T-helper 2 cell treated with Interferon-gamma antibody and Interleukin-4, amounts not matched to agents 5 μg/mL and 100 μg/mL, for 36 hours (primary cell): ENCODE results near the gene IGF2BP1.
"Not testable (repeated sequence)": the region's sequence is repeated elsewhere in the genome, so short reads cannot be mapped to it uniquely, and the experiment has no call there.

Source experiments
- DNase-seq: peaks from one replicate; pipeline ENCODE4 v3.0.0; 2021; ENCODE audit warnings: low spot score
- H3K27ac Mint-ChIP-seq: one replicate; pipeline ENCODE4 v1.8.0; 2021; ENCODE audit warnings: mild to moderate bottlenecking, mixed read lengths
- H3K27me3 Mint-ChIP-seq: one replicate; pipeline ENCODE4 v1.8.0; 2021; ENCODE audit warnings: low read depth, mixed read lengths
- H3K36me3 Mint-ChIP-seq: one replicate; pipeline ENCODE4 v1.8.0; 2021; ENCODE audit warnings: low read depth, mixed read lengths
- H3K4me1 Mint-ChIP-seq: one replicate; pipeline ENCODE4 v1.8.0; 2021; ENCODE audit warnings: low read depth, mixed read lengths
- H3K4me3 Mint-ChIP-seq: one replicate; pipeline ENCODE4 v1.8.0; 2022; ENCODE audit warnings: mild to moderate bottlenecking, moderate library complexity, mixed read lengths
- H3K9me3 Mint-ChIP-seq: one replicate; pipeline ENCODE4 v1.8.0; 2021; ENCODE audit warnings: mixed read lengths

Gene IGF2BP1

DNA sequence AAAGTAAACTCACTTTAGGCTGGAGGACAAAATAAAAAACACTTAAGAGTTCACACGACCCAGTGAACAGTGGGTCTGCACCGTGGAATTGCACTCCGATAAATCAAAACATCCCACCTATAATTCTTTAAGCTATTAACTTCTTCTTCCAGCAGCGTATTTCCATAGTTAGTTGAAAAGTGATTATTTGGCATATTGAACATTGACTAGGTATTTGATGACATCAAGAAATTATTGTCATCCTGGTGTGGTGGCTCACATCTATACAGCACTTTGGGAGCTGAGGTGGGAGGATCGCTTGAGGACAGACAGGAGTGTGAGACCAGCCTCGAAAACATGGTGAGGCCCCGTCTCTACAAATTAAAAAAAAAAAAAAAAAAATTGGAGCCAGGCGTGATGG lies 23.4 kb downstream of the IGF2BP1 start:
- Mint-ChIP-seq H3K36me3 (no peaks in the 10 kb centered on the region), H3K9me3 (no peaks in the 10 kb centered on the region), H3K27ac (no peak overlapping the region), H3K27me3 (peaks cover 14% of the 10 kb centered on the region), H3K4me3 (no peak overlapping the region), H3K4me1 (no peaks in the 10 kb centered on the region)
- no peak for DNase-seq

- Mint-ChIP-seq H3K27ac (no peak overlapping the region), H3K9me3 (no peaks in the 10 kb centered on the region), H3K27me3 (peaks cover 8% of the 10 kb centered on the region), H3K4me1 (no peaks in the 10 kb centered on the region), H3K4me3 (no peak overlapping the region), H3K36me3 (no peaks in the 10 kb centered on the region)
- no peak for DNase-seq
Observed at GRCh38 chr17:49021095-49021767, 24.0 kb downstream of the IGF2BP1 start.

DNA sequence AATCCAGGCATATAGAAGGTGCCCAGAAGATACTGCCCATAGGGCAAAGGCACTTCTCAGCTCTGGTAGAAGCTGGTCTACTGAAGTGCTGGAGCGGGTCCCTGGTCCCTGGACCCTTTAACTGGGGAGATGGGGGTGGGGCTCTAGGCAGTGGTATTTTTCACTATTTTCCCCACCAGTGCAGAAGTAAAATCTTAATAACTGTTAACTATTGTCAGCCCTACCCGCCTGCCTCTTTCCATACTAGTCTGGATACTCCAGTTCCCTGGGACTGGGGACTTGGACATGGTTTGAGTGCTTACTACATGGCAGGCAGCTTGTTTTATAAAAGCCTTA lies 24.6 kb downstream of the IGF2BP1 start:
- no peaks in the 10 kb centered on the region for H3K36me3 Mint-ChIP-seq
- peaks cover 4% of the 10 kb centered on the region for H3K27me3 Mint-ChIP-seq
- H3K9me3 Mint-ChIP-seq = no peaks in the 10 kb centered on the region
- DNase-seq = no peak
- H3K4me1 Mint-ChIP-seq = no peaks in the 10 kb centered on the region
- no peak overlapping the region for H3K4me3 Mint-ChIP-seq
- H3K27ac Mint-ChIP-seq = no peak overlapping the region

DNA sequence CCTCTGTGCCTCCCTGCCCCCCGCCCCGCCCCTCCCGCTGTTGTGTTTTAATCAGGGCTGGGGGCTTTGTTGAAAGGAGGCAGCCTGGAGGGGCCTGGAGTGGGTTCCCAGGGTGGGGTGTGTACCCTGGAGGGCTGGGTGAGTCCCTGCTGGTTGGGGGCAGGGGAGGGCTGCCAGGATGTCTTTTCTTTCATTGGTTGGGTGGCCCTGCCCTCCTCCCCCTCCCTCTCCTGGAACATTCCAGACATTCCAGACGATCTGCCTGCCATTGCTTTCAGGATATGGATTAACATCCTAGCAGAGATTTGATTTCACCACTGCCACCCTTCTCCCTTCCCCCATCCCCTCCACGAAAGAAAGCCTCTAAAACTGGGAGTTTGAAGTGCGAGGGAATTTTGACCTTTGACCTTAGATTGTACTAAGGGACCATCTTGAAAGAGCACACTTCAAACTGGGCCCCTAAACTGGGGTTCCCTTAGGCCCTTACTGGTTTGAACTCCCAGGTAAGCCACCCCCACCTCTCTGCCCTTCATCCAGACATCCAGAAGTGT lies 25.3 kb downstream of the IGF2BP1 start:
- H3K4me1 Mint-ChIP-seq = no peaks in the 10 kb centered on the region
- DNase-seq = no peak
- no peak overlapping the region for H3K27ac Mint-ChIP-seq
- no peaks in the 10 kb centered on the region for H3K36me3 Mint-ChIP-seq
- no peaks in the 10 kb centered on the region for H3K9me3 Mint-ChIP-seq
- peaks cover 4% of the 10 kb centered on the region for H3K27me3 Mint-ChIP-seq
- no peak overlapping the region for H3K4me3 Mint-ChIP-seq

GRCh38 chr17:49024523-49024922 lies 27.3 kb downstream of the IGF2BP1 start:
- Mint-ChIP-seq H3K4me3 (no peak overlapping the region), H3K27ac (no peak overlapping the region), H3K9me3 (no peaks in the 10 kb centered on the region), H3K36me3 (no peaks in the 10 kb centered on the region), H3K27me3 (peaks cover 4% of the 10 kb centered on the region), H3K4me1 (no peaks in the 10 kb centered on the region)
- no peak for DNase-seq

GRCh38 chr17:49026447-49026846 lies 29.3 kb downstream of the IGF2BP1 start:
- not testable (repeated sequence) for H3K4me1 Mint-ChIP-seq, DNase-seq, H3K4me3 Mint-ChIP-seq, H3K27ac Mint-ChIP-seq, H3K27me3 Mint-ChIP-seq, H3K9me3 Mint-ChIP-seq, H3K36me3 Mint-ChIP-seq

GRCh38 chr17:49028271-49028670 lies 31.1 kb downstream of the IGF2BP1 start:
- H3K36me3 Mint-ChIP-seq = no peaks in the 10 kb centered on the region
- H3K4me1 Mint-ChIP-seq = peaks cover 4% of the 10 kb centered on the region
- H3K9me3 Mint-ChIP-seq = no peaks in the 10 kb centered on the region
- H3K27me3 Mint-ChIP-seq = peaks cover 8% of the 10 kb centered on the region
- no peak overlapping the region for H3K27ac Mint-ChIP-seq
- no peak overlapping the region for H3K4me3 Mint-ChIP-seq
- DNase-seq = no peak

DNA sequence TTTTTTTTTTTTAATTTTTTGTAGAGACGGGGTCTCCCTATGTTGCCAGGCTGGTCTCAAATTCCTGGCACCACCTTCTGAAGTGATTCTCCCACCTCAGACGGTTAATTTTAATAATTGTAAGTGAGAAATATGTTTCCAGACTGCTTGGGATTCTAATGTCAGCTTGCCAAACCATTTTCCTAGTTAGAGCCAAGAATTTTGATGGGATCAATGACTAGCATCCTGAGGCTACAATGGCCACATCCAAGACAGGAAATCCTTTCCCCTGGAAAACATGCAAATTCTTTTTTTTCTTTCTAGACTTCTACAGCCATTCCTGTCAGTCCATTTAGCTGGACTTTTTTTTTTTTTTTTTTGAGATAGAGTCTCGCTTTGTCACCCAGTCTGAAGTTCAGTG lies 32.6 kb downstream of the IGF2BP1 start:
- peaks cover 5% of the 10 kb centered on the region for H3K27me3 Mint-ChIP-seq
- H3K4me3 Mint-ChIP-seq = no peak overlapping the region
- H3K27ac Mint-ChIP-seq = no peak overlapping the region
- H3K4me1 Mint-ChIP-seq = peaks cover 4% of the 10 kb centered on the region
- H3K9me3 Mint-ChIP-seq = no peaks in the 10 kb centered on the region
- no peak for DNase-seq
- no peaks in the 10 kb centered on the region for H3K36me3 Mint-ChIP-seq

DNA sequence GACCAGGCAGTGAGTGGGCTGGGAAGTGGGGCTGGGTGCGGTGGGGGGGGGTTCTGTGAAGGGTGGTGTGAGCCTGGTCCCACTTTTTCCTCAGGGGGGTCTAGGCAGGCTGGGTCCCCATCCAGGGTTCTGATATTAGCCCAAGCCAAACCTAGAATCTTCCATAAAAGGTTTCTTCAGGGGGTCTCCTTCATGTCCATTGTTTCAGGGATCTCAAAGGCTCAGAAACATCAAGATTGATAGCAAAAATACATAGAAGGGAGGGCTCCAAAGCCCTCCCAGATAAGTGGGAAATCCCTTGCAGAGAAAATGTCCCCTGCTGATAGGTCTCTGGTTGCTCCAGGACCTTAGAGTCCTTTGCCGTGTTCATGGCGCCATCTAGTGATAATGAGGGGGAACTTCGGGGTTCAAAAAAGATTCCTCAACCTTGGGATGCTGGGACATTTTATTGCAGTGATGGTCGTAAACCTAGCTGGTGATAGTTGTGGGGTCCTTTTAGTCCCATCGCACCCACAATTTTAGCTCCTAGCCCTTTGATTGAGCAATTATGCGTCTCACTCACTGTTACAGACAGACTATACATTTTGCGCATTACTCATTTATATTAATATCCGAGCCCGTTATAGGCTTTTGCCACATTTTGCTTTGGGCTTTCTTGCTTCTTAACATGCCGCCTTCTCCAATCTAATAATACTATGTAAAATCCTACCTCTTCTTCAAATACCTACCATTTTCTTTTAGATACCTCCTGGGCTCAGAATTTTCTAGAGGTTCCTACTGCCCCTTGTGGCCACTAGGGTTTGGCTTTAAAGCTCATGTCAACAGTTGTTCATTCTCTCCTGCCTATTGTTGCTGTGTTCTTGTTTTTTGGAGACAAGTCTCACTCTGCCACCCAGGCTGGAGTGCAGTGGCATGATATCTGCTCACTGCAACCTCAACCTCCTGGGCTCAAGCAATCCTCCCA lies 35.1 kb downstream of the IGF2BP1 start:
- Mint-ChIP-seq H3K4me1 (peaks cover 4% of the 10 kb centered on the region), H3K9me3 (no peaks in the 10 kb centered on the region), H3K27ac (no peak overlapping the region), H3K27me3 (peaks cover 5% of the 10 kb centered on the region), H3K4me3 (no peak overlapping the region), H3K36me3 (no peaks in the 10 kb centered on the region)
- DNase-seq = peak; percentile 35

DNA sequence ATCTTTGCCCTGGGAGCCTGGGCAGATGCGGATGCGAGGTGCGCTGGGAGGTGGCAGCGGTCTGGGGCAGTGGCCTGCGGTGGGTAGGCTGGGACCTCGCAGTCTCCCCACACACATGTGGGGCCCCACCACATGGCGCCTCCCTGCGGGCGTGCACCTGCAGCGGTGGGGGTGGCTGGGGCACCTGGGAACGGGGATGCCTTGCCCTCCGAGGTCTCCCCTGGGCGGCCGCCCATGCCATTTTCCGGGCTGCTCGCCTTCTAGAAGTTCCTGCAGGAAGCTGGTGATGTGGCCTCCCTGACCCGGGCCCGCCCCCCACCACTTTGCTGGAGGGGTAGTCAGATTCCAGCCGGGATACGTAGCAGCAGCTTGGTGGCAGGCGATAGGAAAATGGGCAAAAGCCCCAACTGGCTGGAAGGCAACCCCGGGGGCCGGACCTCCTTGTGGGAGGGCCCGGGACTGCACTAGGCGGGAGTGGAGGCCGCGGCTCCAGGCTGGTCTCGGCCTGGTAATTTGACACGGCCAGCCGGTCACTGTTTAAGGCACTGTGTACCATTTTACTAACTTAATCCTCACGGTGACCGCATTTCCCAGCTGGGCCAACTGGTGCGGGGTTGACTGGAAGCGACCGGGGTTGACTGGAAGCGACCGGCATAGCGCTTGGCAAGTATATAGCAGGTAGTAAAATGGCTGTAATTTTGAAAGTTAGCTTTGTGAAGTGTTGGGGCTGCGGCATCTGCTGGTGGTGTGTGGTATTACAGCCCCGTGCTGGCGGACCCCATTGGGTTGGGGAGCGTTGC lies 38.5 kb downstream of the IGF2BP1 start:
- no peak overlapping the region for H3K27ac Mint-ChIP-seq
- no peak overlapping the region for H3K4me3 Mint-ChIP-seq
- H3K4me1 Mint-ChIP-seq = peaks cover 4% of the 10 kb centered on the region
- no peaks in the 10 kb centered on the region for H3K36me3 Mint-ChIP-seq
- no peaks in the 10 kb centered on the region for H3K9me3 Mint-ChIP-seq
- DNase-seq = peak; percentile 8
- H3K27me3 Mint-ChIP-seq = peaks cover 5% of the 10 kb centered on the region

- no peaks in the 10 kb centered on the region for H3K36me3 Mint-ChIP-seq
- H3K4me1 Mint-ChIP-seq = peaks cover 4% of the 10 kb centered on the region
- H3K4me3 Mint-ChIP-seq = no peak overlapping the region
- no peak for DNase-seq
- no peak overlapping the region for H3K27ac Mint-ChIP-seq
- no peaks in the 10 kb centered on the region for H3K9me3 Mint-ChIP-seq
- H3K27me3 Mint-ChIP-seq = peaks cover 1% of the 10 kb centered on the region
Observed at GRCh38 chr17:49036270-49036626, 39.1 kb downstream of the IGF2BP1 start.

DNA sequence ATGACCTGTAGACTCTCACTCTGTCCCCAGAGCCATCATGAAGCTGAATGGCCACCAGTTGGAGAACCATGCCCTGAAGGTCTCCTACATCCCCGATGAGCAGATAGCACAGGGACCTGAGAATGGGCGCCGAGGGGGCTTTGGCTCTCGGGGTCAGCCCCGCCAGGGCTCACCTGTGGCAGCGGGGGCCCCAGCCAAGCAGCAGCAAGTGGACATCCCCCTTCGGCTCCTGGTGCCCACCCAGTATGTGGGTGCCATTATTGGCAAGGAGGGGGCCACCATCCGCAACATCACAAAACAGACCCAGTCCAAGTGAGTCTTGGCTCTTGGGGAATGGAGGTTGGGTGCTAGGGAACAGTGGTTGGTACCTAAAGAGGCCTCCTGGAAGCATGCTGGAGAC lies 41.0 kb downstream of the IGF2BP1 start:
- no peak overlapping the region for H3K4me3 Mint-ChIP-seq
- no peak overlapping the region for H3K27ac Mint-ChIP-seq
- no peaks in the 10 kb centered on the region for H3K27me3 Mint-ChIP-seq
- DNase-seq = no peak
- H3K9me3 Mint-ChIP-seq = no peaks in the 10 kb centered on the region
- no peaks in the 10 kb centered on the region for H3K36me3 Mint-ChIP-seq
- no peaks in the 10 kb centered on the region for H3K4me1 Mint-ChIP-seq

GRCh38 chr17:49038544-49038943 lies 41.4 kb downstream of the IGF2BP1 start:
- H3K4me1 Mint-ChIP-seq = no peaks in the 10 kb centered on the region
- H3K36me3 Mint-ChIP-seq = no peaks in the 10 kb centered on the region
- H3K27ac Mint-ChIP-seq = no peak overlapping the region
- H3K27me3 Mint-ChIP-seq = no peaks in the 10 kb centered on the region
- H3K9me3 Mint-ChIP-seq = no peaks in the 10 kb centered on the region
- no peak for DNase-seq
- no peak overlapping the region for H3K4me3 Mint-ChIP-seq

- H3K27me3 Mint-ChIP-seq, DNase-seq, H3K4me3 Mint-ChIP-seq, H3K9me3 Mint-ChIP-seq, H3K4me1 Mint-ChIP-seq, H3K36me3 Mint-ChIP-seq, H3K27ac Mint-ChIP-seq: not testable (repeated sequence)
Observed at GRCh38 chr17:49039518-49039917, 42.3 kb downstream of the IGF2BP1 start.
